GM12878 (cell line): ENCODE measurements around the gene PDZRN4.

Source experiments
- HCFC1 ChIP-seq: fragments of 150-350 bp; IDR thresholded peaks from 2 replicates; pipeline ENCODE4 v1.6.1; 2014; ENCODE audit warnings: low read length
- ZNF384 ChIP-seq: IDR thresholded peaks from 2 replicates; pipeline ENCODE4 v1.6.1; 2012; ENCODE audit warnings: low read depth, mild to moderate bottlenecking, low read length, improper control_type of control experiment, borderline replicate concordance
- TF ChIP-seq, protein P1 (sequence below): IDR thresholded peaks from 2 replicates; pipeline ENCODE4 v1.6.1; 2011; ENCODE audit warnings: borderline replicate concordance, low read depth, mild to moderate bottlenecking, moderate library complexity, mixed read lengths, low read length; ENCODE audit not compliant: insufficient read depth; ENCODE audit errors: extremely low read length

DNA sequence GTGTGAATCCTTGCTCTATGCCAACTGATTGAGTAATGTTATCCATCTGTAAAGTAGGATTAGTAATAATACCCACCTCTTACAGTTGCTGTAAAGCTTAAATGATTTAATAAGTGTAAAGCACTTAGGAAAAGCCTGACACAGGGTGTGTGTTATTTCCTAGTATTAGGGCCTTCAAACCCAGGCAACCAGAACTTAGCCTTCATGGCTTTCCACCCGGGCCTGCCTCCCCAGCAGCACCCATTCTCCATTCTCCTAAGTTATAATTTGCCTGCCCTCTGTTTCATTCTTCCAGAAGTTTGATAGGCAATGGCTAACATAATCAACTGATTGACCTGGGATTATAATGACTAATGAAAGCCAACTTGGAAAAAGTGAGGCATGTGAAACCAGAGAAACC is 20.4 kb upstream of the PDZRN4 start:
- TF ChIP-seq, protein P1, sequence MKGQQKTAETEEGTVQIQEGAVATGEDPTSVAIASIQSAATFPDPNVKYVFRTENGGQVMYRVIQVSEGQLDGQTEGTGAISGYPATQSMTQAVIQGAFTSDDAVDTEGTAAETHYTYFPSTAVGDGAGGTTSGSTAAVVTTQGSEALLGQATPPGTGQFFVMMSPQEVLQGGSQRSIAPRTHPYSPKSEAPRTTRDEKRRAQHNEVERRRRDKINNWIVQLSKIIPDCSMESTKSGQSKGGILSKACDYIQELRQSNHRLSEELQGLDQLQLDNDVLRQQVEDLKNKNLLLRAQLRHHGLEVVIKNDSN = no peak
- TF ChIP-seq ZNF384 (no peak), HCFC1 (no peak)
